ENCODE measurements around the gene PDE4B.

- TF ChIP-seq CTCF (IDR thresholded peaks at IDR 0.05) = no peak
- TF ChIP-seq EP300 (IDR thresholded peaks at IDR 0.05) = no peak
- no peak for TF ChIP-seq POLR2A (IDR thresholded peaks at IDR 0.05)
Observed at GRCh38 chr1:65799601-65800000, 6.9 kb downstream of the PDE4B start.
